Mesendoderm (in vitro differentiated cells): Measurements from ENCODE around the gene MBNL1.

Experiments
- DNase-seq: peaks from one replicate; pipeline ENCODE4 v3.0.0; 2013
- H2AK5ac ChIP-seq: 2 replicates; pipeline ENCODE4 v1.6.1; 2013; ENCODE audit warnings: low read length, inconsistent platforms
- H2BK120ac ChIP-seq: 2 replicates; pipeline ENCODE4 v1.6.1; 2013; ENCODE audit warnings: low read depth, mild to moderate bottlenecking, low read length, moderate library complexity, mixed read lengths
- H2BK15ac ChIP-seq: replicated peaks from 2 replicates; pipeline ENCODE4 v1.6.1; 2013; ENCODE audit warnings: low read depth, mild to moderate bottlenecking, moderate library complexity
- H2BK5ac ChIP-seq: 2 replicates; pipeline ENCODE4 v1.6.1; 2013; ENCODE audit warnings: low read length, inconsistent platforms
- H3K18ac ChIP-seq: 2 replicates; pipeline ENCODE4 v1.6.1; 2013; ENCODE audit warnings: mild to moderate bottlenecking, low read length, mixed read lengths
- H3K23ac ChIP-seq: one replicate; pipeline ENCODE4 v1.6.1; 2013; ENCODE audit warnings: low read length
- H3K27ac ChIP-seq: 2 replicates; pipeline ENCODE4 v1.5.1; 2013; ENCODE audit warnings: low read depth, mild to moderate bottlenecking, inconsistent platforms, low read length, moderate library complexity
- H3K27me3 ChIP-seq: 2 replicates; pipeline ENCODE4 v1.6.1; 2013; ENCODE audit warnings: low read length, control low read depth, mild to moderate bottlenecking, inconsistent platforms; ENCODE audit not compliant: insufficient read depth, poor library complexity
- H3K36me3 ChIP-seq: 2 replicates; pipeline ENCODE4 v1.6.1; 2013; ENCODE audit warnings: low read length, inconsistent platforms; ENCODE audit not compliant: control insufficient read depth, insufficient read depth
- H3K4ac ChIP-seq: one replicate; pipeline ENCODE4 v1.6.1; 2013; ENCODE audit warnings: low read depth, mild to moderate bottlenecking, low read length, moderate library complexity
- H3K4me1 ChIP-seq: 2 replicates; pipeline ENCODE4 v1.6.1; 2013; ENCODE audit warnings: low read depth, low read length, inconsistent platforms; ENCODE audit not compliant: control insufficient read depth
- H3K4me2 ChIP-seq: 2 replicates; pipeline ENCODE4 v1.6.1; 2013; ENCODE audit warnings: low read length
- H3K4me3 ChIP-seq: 2 replicates; pipeline ENCODE4 v1.5.1; 2013; ENCODE audit warnings: mild to moderate bottlenecking, low read length
- H3K56ac ChIP-seq: one replicate; pipeline ENCODE4 v1.6.1; 2013; ENCODE audit warnings: low read length
- H3K79me1 ChIP-seq: 2 replicates; pipeline ENCODE4 v1.6.1; 2013; ENCODE audit warnings: low read length, inconsistent platforms
- H3K79me2 ChIP-seq: 2 replicates; pipeline ENCODE4 v1.6.1; 2013; ENCODE audit warnings: mild to moderate bottlenecking, low read length; ENCODE audit not compliant: control insufficient read depth, insufficient read depth
- H3K9ac ChIP-seq: 2 replicates; pipeline ENCODE4 v1.6.1; 2013; ENCODE audit warnings: low read length, inconsistent platforms
- H4K5ac ChIP-seq: one replicate; pipeline ENCODE4 v1.6.1; 2013; ENCODE audit warnings: low read length
- H4K8ac ChIP-seq: one replicate; pipeline ENCODE4 v1.6.1; 2013; ENCODE audit warnings: low read depth, mild to moderate bottlenecking, control low read depth, low read length, moderate library complexity
- WGBS: extraction: QIAGEN DNeasy Blood & Tissue Kit; methylation state at CpG from one replicate; pipeline ENCODE4 v1.1.7; 2013; ENCODE audit warnings: low lambda C conversion rate, missing lambda C conversion rate; ENCODE audit not compliant: insufficient coverage; ENCODE audit errors: extremely low coverage; 5-methylcytosine and 5-hydroxymethylcytosine counted together

Gene MBNL1

GRCh38 chr3:152348436-152349177 lies 79.9 kb downstream of the MBNL1 start:
- no peak overlapping the region for H4K8ac ChIP-seq
- H3K27me3 ChIP-seq, result no peaks in the 10 kb centered on the region
- no peaks in the 10 kb centered on the region for H3K79me1 ChIP-seq
- no peak for DNase-seq
- no peaks in the 10 kb centered on the region for H3K36me3 ChIP-seq
- H4K5ac ChIP-seq, result no peak overlapping the region
- no peak overlapping the region for H3K4me3 ChIP-seq
- H3K4ac ChIP-seq, result no peak overlapping the region
- no peak overlapping the region for H2BK120ac ChIP-seq
- no peak overlapping the region for H3K4me2 ChIP-seq
- no peak overlapping the region for H2BK15ac ChIP-seq
- no peak overlapping the region for H2BK5ac ChIP-seq
- no peaks in the 10 kb centered on the region for H3K4me1 ChIP-seq
- no peak overlapping the region for H3K56ac ChIP-seq
- no peaks in the 10 kb centered on the region for H3K79me2 ChIP-seq
- no peak overlapping the region for H3K18ac ChIP-seq
- H2AK5ac ChIP-seq, result no peak overlapping the region
- H3K23ac ChIP-seq, result no peak overlapping the region
- no peak overlapping the region for H3K27ac ChIP-seq
- no peak overlapping the region for H3K9ac ChIP-seq
- WGBS, result no CpG with 5 or more reads among the region's 2 CpGs

GRCh38 chr3:152349392-152349791 lies 80.7 kb downstream of the MBNL1 start:
- H3K4me2 ChIP-seq, result no peak overlapping the region
- H4K5ac ChIP-seq, result no peak overlapping the region
- H3K56ac ChIP-seq, result no peak overlapping the region
- no peak overlapping the region for H2BK5ac ChIP-seq
- no peaks in the 10 kb centered on the region for H3K79me1 ChIP-seq
- no peak overlapping the region for H2BK120ac ChIP-seq
- H3K4me3 ChIP-seq, result no peak overlapping the region
- no peaks in the 10 kb centered on the region for H3K79me2 ChIP-seq
- H3K9ac ChIP-seq, result no peak overlapping the region
- H3K36me3 ChIP-seq, result no peaks in the 10 kb centered on the region
- no peak overlapping the region for H3K18ac ChIP-seq
- no CpG with 5 or more reads among the region's 1 CpG for WGBS
- H3K23ac ChIP-seq, result no peak overlapping the region
- H3K4ac ChIP-seq, result no peak overlapping the region
- H3K4me1 ChIP-seq, result no peaks in the 10 kb centered on the region
- H4K8ac ChIP-seq, result no peak overlapping the region
- H2BK15ac ChIP-seq, result no peak overlapping the region
- no peak for DNase-seq
- H2AK5ac ChIP-seq, result no peak overlapping the region
- H3K27ac ChIP-seq, result no peak overlapping the region
- H3K27me3 ChIP-seq, result no peaks in the 10 kb centered on the region

GRCh38 chr3:152350139-152350538 lies 81.4 kb downstream of the MBNL1 start:
- Histone ChIP-seq H3K79me2 (no peaks in the 10 kb centered on the region), H3K79me1 (no peaks in the 10 kb centered on the region), H2BK120ac (no peak overlapping the region), H3K4me2 (no peak overlapping the region), H2AK5ac (no peak overlapping the region), H3K27me3 (no peaks in the 10 kb centered on the region), H2BK5ac (no peak overlapping the region), H4K5ac (no peak overlapping the region), H3K18ac (no peak overlapping the region), H3K4me1 (no peaks in the 10 kb centered on the region), H3K36me3 (no peaks in the 10 kb centered on the region), H4K8ac (no peak overlapping the region), H3K4me3 (no peak overlapping the region), H3K9ac (no peak overlapping the region), H3K56ac (no peak overlapping the region), H3K23ac (no peak overlapping the region), H3K27ac (no peak overlapping the region), H2BK15ac (no peak overlapping the region), H3K4ac (no peak overlapping the region)
- DNase-seq, result peak; percentile 44

DNA sequence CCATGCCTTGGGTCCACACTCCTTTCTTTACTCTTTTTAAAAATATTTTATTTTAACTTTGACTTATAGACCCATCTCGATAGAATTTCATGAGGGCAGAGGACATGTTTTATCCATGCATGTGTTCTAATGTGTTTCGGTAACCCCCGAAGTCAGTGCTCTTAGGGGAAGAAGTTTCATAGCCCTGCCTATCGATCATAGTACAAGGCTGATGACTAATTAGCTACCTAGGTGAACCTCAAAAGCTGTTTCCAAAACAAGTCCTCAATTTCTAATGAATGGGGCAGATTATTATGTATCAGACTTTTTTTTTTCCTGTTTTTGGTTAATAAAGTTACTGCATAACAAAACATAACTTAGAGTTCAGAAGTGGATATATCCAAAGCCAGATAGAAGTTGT lies 82.0 kb downstream of the MBNL1 start:
- no peaks in the 10 kb centered on the region for H3K79me2 ChIP-seq
- no peaks in the 10 kb centered on the region for H3K27me3 ChIP-seq
- no peak overlapping the region for H4K5ac ChIP-seq
- WGBS, result no CpG with 5 or more reads among the region's 4 CpGs
- H2BK15ac ChIP-seq, result no peak overlapping the region
- no peak overlapping the region for H3K23ac ChIP-seq
- no peak overlapping the region for H2AK5ac ChIP-seq
- no peak overlapping the region for H3K4me3 ChIP-seq
- DNase-seq, result no peak
- H3K79me1 ChIP-seq, result no peaks in the 10 kb centered on the region
- H3K4me2 ChIP-seq, result no peak overlapping the region
- no peak overlapping the region for H2BK120ac ChIP-seq
- H3K9ac ChIP-seq, result no peak overlapping the region
- H3K4me1 ChIP-seq, result no peaks in the 10 kb centered on the region
- no peak overlapping the region for H2BK5ac ChIP-seq
- no peak overlapping the region for H3K18ac ChIP-seq
- H3K36me3 ChIP-seq, result no peaks in the 10 kb centered on the region
- H3K4ac ChIP-seq, result no peak overlapping the region
- H4K8ac ChIP-seq, result no peak overlapping the region
- H3K27ac ChIP-seq, result no peak overlapping the region
- no peak overlapping the region for H3K56ac ChIP-seq

DNA sequence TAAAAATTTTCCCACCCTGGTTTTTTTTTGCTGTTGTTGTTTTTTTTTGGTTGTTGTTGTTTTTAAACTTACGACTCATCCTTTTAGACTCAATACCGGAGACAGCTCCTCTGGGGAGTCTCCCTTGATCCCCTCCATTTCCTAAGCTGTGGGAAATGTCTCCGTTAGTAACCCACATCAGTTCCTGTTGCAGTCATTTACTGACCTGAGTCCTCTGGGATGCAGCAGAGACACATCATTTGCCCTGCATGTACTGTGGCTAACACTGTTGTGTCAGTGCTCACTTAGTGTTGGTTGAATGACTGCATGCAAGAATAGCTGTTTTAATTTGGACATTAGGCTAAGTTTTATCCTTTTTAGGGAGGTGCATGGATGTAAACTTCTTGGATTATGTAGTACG lies 83.8 kb downstream of the MBNL1 start:
- DNase-seq, result peak; percentile 36
- no peak overlapping the region for H3K4me3 ChIP-seq

GRCh38 chr3:152353578-152353977 lies 84.8 kb downstream of the MBNL1 start:
- no peak overlapping the region for H3K56ac ChIP-seq
- H3K36me3 ChIP-seq, result no peaks in the 10 kb centered on the region
- H2BK120ac ChIP-seq, result no peak overlapping the region
- no peak for DNase-seq
- H3K79me1 ChIP-seq, result no peaks in the 10 kb centered on the region
- H3K9ac ChIP-seq, result no peak overlapping the region
- no peak overlapping the region for H3K4me3 ChIP-seq
- H4K5ac ChIP-seq, result no peak overlapping the region
- no peak overlapping the region for H4K8ac ChIP-seq
- no peak overlapping the region for H2BK5ac ChIP-seq
- no peak overlapping the region for H3K4ac ChIP-seq
- no peak overlapping the region for H3K4me2 ChIP-seq
- H3K23ac ChIP-seq, result no peak overlapping the region
- no peak overlapping the region for H2BK15ac ChIP-seq
- no peak overlapping the region for H3K27ac ChIP-seq
- no peak overlapping the region for H2AK5ac ChIP-seq
- no peaks in the 10 kb centered on the region for H3K79me2 ChIP-seq
- H3K27me3 ChIP-seq, result no peaks in the 10 kb centered on the region
- no peak overlapping the region for H3K18ac ChIP-seq
- no peaks in the 10 kb centered on the region for H3K4me1 ChIP-seq

More for the DNA sequence above, 83.8 kb downstream of the MBNL1 start:
- no peaks in the 10 kb centered on the region for H3K36me3 ChIP-seq
- H3K56ac ChIP-seq, result no peak overlapping the region
- H2BK120ac ChIP-seq, result no peak overlapping the region
- H3K4me1 ChIP-seq, result no peaks in the 10 kb centered on the region
- no peak overlapping the region for H3K18ac ChIP-seq
- H4K8ac ChIP-seq, result no peak overlapping the region
- H3K4me2 ChIP-seq, result no peak overlapping the region
- no peak overlapping the region for H2BK5ac ChIP-seq
- no peak overlapping the region for H3K9ac ChIP-seq
- no peaks in the 10 kb centered on the region for H3K79me1 ChIP-seq
- no peak overlapping the region for H3K23ac ChIP-seq
- H3K79me2 ChIP-seq, result no peaks in the 10 kb centered on the region
- H3K27ac ChIP-seq, result no peak overlapping the region
- H2BK15ac ChIP-seq, result no peak overlapping the region
- no peaks in the 10 kb centered on the region for H3K27me3 ChIP-seq
- no peak overlapping the region for H3K4ac ChIP-seq
- no CpG with 5 or more reads among the region's 4 CpGs for WGBS
- H2AK5ac ChIP-seq, result no peak overlapping the region
- H4K5ac ChIP-seq, result no peak overlapping the region
